Measurements from ENCODE around the gene TTLL9. TPM values are rescaled to one million over a fixed set of nuclear protein-coding genes. Genes with fewer than 3 reads are reported as not detected.

The TTLL9 gene
- total RNA-seq, 1 donor from 2014 or later: 2.4 TPM

DNA sequence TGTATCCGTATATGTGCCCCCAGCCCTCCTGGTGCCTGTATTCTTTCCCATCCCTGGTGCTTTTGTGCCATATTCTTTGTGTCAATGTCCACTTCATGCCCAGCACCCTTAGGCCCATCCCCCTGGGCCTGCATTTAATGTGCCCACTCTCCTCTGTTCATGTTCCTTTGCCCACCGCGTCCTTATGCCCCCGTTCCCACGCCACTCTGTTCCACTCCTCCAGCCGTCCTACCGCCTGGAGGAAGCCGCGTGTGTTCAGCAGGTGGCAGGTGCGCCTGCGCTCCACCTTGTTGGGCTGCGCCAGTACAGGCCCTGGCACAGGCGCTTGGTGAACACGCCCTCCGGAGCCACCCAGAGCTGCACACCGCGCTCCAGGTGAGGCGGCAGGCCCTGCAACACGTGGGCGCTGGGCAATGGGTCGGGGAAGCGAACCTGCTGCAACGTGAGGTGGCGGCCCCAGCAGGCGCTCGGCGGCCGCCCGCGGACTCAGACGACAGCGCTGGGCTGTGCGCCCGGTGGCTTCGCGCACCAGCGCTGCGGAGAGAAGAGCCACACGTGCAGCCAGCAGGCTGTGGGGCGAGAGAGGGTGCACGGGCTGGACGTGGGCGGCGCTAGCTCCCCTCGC, 21.0 kb upstream of the TTLL9 start:
- Mint-ChIP-seq H3K27me3 (peaks cover 51% of the 10 kb centered on the region), H3K27ac (no peak overlapping the region), H3K4me3 (ENCODE audit: low read depth) (no peak overlapping the region), H3K36me3 (ENCODE audit: insufficient read depth) (no peaks in the 10 kb centered on the region), H3K4me1 (ENCODE audit: low read depth) (no peaks in the 10 kb centered on the region), H3K9me3 (ENCODE audit: low read depth) (no peaks in the 10 kb centered on the region)
- TF ChIP-seq, protein P1, sequence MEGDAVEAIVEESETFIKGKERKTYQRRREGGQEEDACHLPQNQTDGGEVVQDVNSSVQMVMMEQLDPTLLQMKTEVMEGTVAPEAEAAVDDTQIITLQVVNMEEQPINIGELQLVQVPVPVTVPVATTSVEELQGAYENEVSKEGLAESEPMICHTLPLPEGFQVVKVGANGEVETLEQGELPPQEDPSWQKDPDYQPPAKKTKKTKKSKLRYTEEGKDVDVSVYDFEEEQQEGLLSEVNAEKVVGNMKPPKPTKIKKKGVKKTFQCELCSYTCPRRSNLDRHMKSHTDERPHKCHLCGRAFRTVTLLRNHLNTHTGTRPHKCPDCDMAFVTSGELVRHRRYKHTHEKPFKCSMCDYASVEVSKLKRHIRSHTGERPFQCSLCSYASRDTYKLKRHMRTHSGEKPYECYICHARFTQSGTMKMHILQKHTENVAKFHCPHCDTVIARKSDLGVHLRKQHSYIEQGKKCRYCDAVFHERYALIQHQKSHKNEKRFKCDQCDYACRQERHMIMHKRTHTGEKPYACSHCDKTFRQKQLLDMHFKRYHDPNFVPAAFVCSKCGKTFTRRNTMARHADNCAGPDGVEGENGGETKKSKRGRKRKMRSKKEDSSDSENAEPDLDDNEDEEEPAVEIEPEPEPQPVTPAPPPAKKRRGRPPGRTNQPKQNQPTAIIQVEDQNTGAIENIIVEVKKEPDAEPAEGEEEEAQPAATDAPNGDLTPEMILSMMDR (IDR thresholded peaks at IDR 0.05; ENCODE audit: unreplicated experiment): no peak
- no peak for DNase-seq (ENCODE audit: low spot score, unreplicated experiment)

DNA sequence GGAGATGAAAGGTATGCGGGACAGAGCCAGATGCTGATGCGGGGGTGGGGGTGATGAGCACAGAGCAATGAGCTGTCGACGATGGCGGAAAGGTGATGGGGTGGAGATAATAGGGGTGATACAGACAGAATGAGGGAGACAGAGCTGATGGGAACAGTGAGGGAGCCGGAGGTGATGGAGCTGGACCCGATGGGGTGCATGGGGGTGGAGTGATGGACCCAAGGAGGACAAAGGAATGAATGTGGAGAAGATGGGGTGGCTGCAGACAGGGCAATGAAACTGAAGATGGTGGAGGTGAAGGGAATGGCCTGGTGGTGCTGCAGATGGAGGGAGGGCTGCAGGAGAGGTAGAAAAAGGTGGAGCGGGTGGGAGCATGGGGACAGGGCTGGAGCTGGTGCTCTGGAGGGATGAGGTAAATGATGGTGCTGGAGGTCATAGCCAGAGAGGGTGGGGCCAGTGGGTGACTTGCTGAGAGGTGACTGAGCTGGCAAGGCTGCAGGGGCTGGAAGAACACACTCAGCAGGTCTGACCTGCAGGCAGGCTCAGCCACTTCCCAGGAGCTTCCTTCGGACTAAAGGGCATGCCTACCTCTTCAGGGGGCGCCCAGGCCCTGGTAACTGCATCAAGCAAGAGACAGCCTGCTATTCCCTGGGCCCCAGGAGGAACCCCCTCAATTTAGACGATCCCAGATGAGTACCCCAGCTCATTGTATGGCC, 19.0 kb upstream of the TTLL9 start:
- H3K4me3 Mint-ChIP-seq (ENCODE audit: low read depth): no peak overlapping the region
- no peak overlapping the region for H3K27ac Mint-ChIP-seq
- DNase-seq (ENCODE audit: low spot score, unreplicated experiment): no peak
- H3K9me3 Mint-ChIP-seq (ENCODE audit: low read depth): no peaks in the 10 kb centered on the region
- TF ChIP-seq, protein P1 (IDR thresholded peaks at IDR 0.05; ENCODE audit: unreplicated experiment): no peak
- no peaks in the 10 kb centered on the region for H3K4me1 Mint-ChIP-seq (ENCODE audit: low read depth)
- no peaks in the 10 kb centered on the region for H3K36me3 Mint-ChIP-seq (ENCODE audit: insufficient read depth)
- peaks cover 51% of the 10 kb centered on the region for H3K27me3 Mint-ChIP-seq

DNA sequence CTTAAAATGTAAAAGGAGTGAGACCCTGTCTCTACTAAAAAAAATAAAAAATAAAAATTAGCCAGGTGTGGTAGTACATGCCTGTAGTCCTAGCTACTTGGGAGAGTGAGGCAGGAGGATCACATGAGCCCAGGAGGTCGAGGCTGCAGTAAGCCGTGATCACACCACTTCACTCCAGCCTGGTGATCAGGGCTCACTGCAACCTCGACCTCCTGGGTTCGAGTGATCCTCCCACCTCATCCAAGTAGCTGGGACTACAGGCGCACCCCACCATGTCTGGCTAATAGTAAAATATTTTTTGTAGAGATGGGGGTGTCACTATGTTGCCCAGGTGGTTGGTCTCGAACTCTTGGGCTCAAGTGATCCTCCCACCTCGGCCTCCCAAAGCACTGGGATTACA, 17.0 kb upstream of the TTLL9 start:
- no peaks in the 10 kb centered on the region for H3K9me3 Mint-ChIP-seq (ENCODE audit: low read depth)
- H3K4me3 Mint-ChIP-seq (ENCODE audit: low read depth): no peak overlapping the region
- H3K27me3 Mint-ChIP-seq: peaks cover 42% of the 10 kb centered on the region
- DNase-seq (ENCODE audit: low spot score, unreplicated experiment): no peak
- no peaks in the 10 kb centered on the region for H3K36me3 Mint-ChIP-seq (ENCODE audit: insufficient read depth)
- TF ChIP-seq, protein P1 (IDR thresholded peaks at IDR 0.05; ENCODE audit: unreplicated experiment): no peak
- no peaks in the 10 kb centered on the region for H3K4me1 Mint-ChIP-seq (ENCODE audit: low read depth)
- no peak overlapping the region for H3K27ac Mint-ChIP-seq

DNA sequence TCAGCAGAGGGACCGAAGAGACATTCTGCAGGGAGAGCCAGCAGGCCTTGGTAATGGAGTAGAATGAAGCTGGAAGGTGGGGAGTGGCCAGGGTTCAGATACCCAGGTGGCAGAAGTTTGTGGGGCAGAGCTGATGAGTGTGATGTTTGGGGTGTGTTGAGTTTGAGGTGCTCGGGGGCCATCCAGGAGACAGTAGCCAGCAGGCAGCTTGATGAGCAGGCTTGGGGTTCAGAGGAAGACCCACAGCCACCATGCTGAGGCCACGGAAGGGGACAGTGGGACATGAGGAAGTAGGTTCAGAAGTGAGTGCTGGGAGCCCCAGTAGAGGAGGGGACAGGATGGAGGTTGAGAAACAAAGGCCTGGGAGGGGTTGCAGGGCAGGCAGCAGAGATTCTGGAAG, 13.9 kb upstream of the TTLL9 start:
- no peak overlapping the region for H3K4me3 Mint-ChIP-seq (ENCODE audit: low read depth)
- no peaks in the 10 kb centered on the region for H3K9me3 Mint-ChIP-seq (ENCODE audit: low read depth)
- peaks cover 34% of the 10 kb centered on the region for H3K27me3 Mint-ChIP-seq
- TF ChIP-seq, protein P1 (IDR thresholded peaks at IDR 0.05; ENCODE audit: unreplicated experiment): no peak
- no peak for DNase-seq (ENCODE audit: low spot score, unreplicated experiment)
- no peak overlapping the region for H3K27ac Mint-ChIP-seq
- no peaks in the 10 kb centered on the region for H3K36me3 Mint-ChIP-seq (ENCODE audit: insufficient read depth)
- peaks cover 5% of the 10 kb centered on the region for H3K4me1 Mint-ChIP-seq (ENCODE audit: low read depth)

DNA sequence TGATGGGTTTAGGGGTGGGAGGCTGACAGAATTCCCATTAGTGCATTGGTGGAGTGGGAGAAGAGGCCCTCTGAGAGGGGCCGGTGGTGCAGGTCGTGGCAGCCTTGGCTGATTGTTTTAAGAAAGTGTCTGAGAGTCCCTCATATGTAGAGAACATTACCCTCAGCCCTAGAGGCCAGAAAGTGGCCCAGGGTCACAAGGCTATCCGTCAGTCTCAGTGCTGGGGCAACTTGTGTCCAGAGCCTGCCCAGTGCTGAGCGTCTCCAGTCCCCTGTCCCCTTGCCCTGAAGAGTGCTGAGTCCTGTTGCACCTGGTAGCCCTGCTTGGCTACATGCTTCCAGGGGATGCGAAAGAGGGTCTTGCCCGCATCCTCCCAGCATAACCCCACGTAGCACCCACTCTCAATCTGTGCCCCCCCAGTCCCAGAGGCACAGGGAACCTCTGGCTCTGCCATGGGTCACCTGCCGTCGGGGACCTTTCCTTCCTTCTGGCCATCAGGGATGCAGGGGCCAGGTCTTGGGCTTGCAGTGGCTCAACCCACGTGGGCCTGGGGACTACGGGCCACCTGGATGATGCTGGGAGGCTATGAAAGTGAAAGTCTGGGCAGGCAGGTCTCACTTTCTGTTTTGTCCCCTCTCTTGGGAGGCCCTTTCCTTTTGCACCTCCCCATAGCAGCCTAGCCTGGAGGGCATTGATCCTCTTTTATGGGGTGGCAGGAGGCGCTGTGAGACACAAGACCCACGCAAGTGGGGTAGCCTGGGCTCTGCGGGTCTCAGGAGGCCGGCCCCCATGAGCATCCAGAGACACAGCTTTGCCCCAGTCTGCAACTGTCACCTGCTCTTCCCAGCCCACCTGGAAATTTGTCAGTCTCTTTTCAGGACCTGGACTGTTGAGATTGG, 12.3 kb upstream of the TTLL9 start:
- Mint-ChIP-seq H3K36me3 (ENCODE audit: insufficient read depth) (no peaks in the 10 kb centered on the region), H3K27me3 (peaks cover 28% of the 10 kb centered on the region), H3K9me3 (ENCODE audit: low read depth) (no peaks in the 10 kb centered on the region), H3K27ac (no peak overlapping the region), H3K4me3 (ENCODE audit: low read depth) (no peak overlapping the region), H3K4me1 (ENCODE audit: low read depth) (peaks cover 12% of the 10 kb centered on the region)
- TF ChIP-seq, protein P1 (IDR thresholded peaks at IDR 0.05; ENCODE audit: unreplicated experiment): no peak
- no peak for DNase-seq (ENCODE audit: low spot score, unreplicated experiment)
